Muscle layer of colon (tissue), 2 donors: ENCODE results near the gene RMRP.

ENCODE experiments used
- H3K27ac ChIP-seq: one replicate; pipeline ENCODE4 v1.7.0; 2013; ENCODE audit warnings: low read depth, mild to moderate bottlenecking, low read length, moderate library complexity
- H3K27me3 ChIP-seq, 2 donors: one replicate each; pipeline ENCODE4 v1.7.0; 2013; ENCODE audit warnings: low read length in 2 of 2, mild to moderate bottlenecking in 2 of 2; ENCODE audit not compliant: insufficient read depth in 2 of 2, control insufficient read depth in 1 of 2
- H3K36me3 ChIP-seq: one replicate; pipeline ENCODE4 v1.7.0; 2013; ENCODE audit warnings: mild to moderate bottlenecking, low read length; ENCODE audit not compliant: insufficient read depth
- H3K4me1 ChIP-seq: one replicate; pipeline ENCODE4 v1.7.0; 2013; ENCODE audit warnings: mild to moderate bottlenecking, low read length; ENCODE audit not compliant: insufficient read depth
- H3K4me3 ChIP-seq, 2 donors: one replicate each; pipeline ENCODE4 v1.7.0; 2013; ENCODE audit warnings: low read length in 2 of 2, low read depth in 1 of 2, mild to moderate bottlenecking in 1 of 2, moderate library complexity in 1 of 2
- H3K9ac ChIP-seq: one replicate; pipeline ENCODE4 v1.7.0; 2013; ENCODE audit warnings: low read length
- H3K9me3 ChIP-seq: one replicate; pipeline ENCODE4 v1.7.0; 2013; ENCODE audit warnings: mild to moderate bottlenecking, low read length
- donor health status: abdominal sarcoma.
- donor health status: Adenocarcinoma of cecum.

Gene RMRP

GRCh38 chr9:35695943-35696401 lies 38.2 kb upstream of the RMRP start:
- Histone ChIP-seq H3K4me1 (peaks cover 21% of the 10 kb centered on the region), H3K4me3 (no peak overlapping the region), H3K27me3 (no peaks in the 10 kb centered on the region), H3K36me3 (peaks cover 55% of the 10 kb centered on the region), H3K9ac (no peak overlapping the region), H3K27ac (peak overlapping the region; percentile 48), H3K9me3 (no peaks in the 10 kb centered on the region)

- Histone ChIP-seq H3K36me3 (peaks cover 38% of the 10 kb centered on the region), H3K9me3 (no peaks in the 10 kb centered on the region), H3K9ac (peak overlapping the region; percentile 80), H3K27ac (peak overlapping the region; percentile 98), H3K4me1 (peaks cover 19% of the 10 kb centered on the region), H3K27me3 (no peaks in the 10 kb centered on the region), H3K4me3 (peak overlapping the region; percentile 73 to 99)
Observed at GRCh38 chr9:35691757-35692301, 34.0 kb upstream of the RMRP start.

DNA sequence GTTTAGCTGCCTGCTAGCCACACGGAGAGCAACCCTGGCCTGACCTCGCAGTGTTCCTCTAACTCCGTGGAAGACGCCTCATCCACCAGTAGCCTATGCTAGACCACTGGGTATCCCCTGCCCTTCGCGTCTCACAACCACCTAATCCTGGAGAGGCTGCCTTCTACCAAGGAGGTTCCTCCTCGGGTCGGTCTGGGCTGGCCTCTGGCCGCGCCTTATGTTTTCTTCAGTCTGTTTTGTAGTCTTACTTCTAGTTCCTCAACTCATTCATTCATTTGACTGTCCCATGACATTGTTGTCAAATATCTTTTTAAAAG lies 33.5 kb upstream of the RMRP start:
- Histone ChIP-seq H3K9me3 (no peaks in the 10 kb centered on the region), H3K27me3 (no peaks in the 10 kb centered on the region), H3K36me3 (peaks cover 38% of the 10 kb centered on the region), H3K4me3 (peak overlapping the region; percentile 73 to 99), H3K9ac (peak overlapping the region; percentile 80), H3K27ac (peak overlapping the region; percentile 98), H3K4me1 (peaks cover 14% of the 10 kb centered on the region)

DNA sequence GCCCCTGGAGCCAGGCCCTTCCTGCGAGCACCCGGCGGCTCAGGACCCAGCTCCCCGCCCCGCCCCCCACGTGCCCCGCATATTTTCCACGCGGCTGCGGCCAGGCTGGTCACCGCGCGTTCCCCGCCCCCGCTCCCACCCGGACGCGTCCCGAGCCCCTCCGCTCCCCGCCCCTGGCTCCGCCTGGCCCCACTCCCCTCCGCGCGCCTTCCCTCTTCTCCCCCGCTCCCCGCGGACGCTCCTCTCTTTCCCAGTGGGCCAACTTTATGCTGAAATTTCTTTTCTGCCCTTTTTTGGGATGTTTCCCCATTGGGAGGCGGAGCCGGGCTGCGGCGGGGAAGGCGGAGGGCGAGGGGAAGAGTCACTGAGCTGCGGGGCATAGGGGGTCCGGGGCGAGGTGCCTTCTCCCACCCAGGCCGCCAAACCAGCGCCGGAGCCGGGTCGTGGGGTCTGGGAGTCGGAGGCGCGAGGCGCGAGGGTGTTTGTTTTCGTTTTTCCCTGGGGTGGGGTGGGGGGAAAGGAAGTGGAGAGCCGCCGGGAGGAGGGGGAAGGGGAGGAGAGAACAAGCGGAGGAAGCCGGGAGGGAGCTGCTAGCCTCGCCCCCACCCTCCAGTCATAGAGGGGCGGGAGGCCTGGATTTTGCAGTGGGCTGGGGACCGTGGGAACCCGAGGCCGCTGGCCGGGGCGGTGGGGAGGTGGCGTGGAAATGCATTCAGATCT lies 33.0 kb upstream of the RMRP start:
- no peaks in the 10 kb centered on the region for H3K9me3 ChIP-seq
- H3K36me3 ChIP-seq, result peaks cover 38% of the 10 kb centered on the region
- H3K4me1 ChIP-seq, result peaks cover 13% of the 10 kb centered on the region
- peak overlapping the region; percentile 73 to 99 for H3K4me3 ChIP-seq
- peak overlapping the region; percentile 80 for H3K9ac ChIP-seq
- no peaks in the 10 kb centered on the region for H3K27me3 ChIP-seq
- peak overlapping the region; percentile 98 for H3K27ac ChIP-seq

DNA sequence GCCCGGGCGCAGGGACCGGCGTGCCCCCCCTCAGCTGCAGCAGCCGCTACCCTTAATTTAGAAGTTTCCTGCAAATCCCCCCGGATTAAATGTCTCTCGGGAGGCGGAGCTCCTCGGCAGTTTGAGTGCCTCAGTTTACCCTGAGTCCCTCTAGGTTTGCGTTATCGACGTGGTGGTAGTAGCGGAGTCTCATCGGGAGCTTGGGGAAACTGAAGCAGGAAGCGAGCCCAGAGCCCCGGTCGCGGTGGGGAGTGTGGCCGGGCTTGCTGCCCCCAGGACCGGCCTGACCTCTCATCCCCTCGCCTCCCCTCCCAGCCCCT lies 32.4 kb upstream of the RMRP start:
- Histone ChIP-seq H3K36me3 (peaks cover 40% of the 10 kb centered on the region), H3K4me1 (peaks cover 18% of the 10 kb centered on the region), H3K9me3 (no peaks in the 10 kb centered on the region), H3K27ac (peak overlapping the region; percentile 98), H3K9ac (peak overlapping the region; percentile 68), H3K27me3 (no peaks in the 10 kb centered on the region), H3K4me3 (peak overlapping the region; percentile 73 to 99)

GRCh38 chr9:35689542-35690293 lies 31.9 kb upstream of the RMRP start, which contains the start of gene TPM2:
Gene TPM2, minus strand, starts transcription at chr9:35689925. Its CDS starts 108 bp downstream, at chr9:35689817.
- peak within 1 kb of the TSS; percentile 75 to 99 for H3K4me3 ChIP-seq
- H3K27ac ChIP-seq, result peak within 1 kb of the TSS; percentile 98
- H3K27me3 ChIP-seq, result no peaks in the 10 kb centered on the region
- peaks cover 46% of the 10 kb centered on the region for H3K36me3 ChIP-seq
- peaks cover 24% of the 10 kb centered on the region for H3K4me1 ChIP-seq
- H3K9me3 ChIP-seq, result no peaks in the 10 kb centered on the region
- H3K9ac ChIP-seq, result peak within 1 kb of the TSS; percentile 95

- Histone ChIP-seq H3K4me1 (peaks cover 31% of the 10 kb centered on the region), H3K4me3 (peak overlapping the region; percentile 75 to 99), H3K36me3 (peaks cover 54% of the 10 kb centered on the region), H3K27me3 (no peaks in the 10 kb centered on the region), H3K9me3 (no peaks in the 10 kb centered on the region), H3K27ac (peak overlapping the region; percentile 98), H3K9ac (peak overlapping the region; percentile 95)
Observed at GRCh38 chr9:35688558-35689541, 31.0 kb upstream of the RMRP start.

DNA sequence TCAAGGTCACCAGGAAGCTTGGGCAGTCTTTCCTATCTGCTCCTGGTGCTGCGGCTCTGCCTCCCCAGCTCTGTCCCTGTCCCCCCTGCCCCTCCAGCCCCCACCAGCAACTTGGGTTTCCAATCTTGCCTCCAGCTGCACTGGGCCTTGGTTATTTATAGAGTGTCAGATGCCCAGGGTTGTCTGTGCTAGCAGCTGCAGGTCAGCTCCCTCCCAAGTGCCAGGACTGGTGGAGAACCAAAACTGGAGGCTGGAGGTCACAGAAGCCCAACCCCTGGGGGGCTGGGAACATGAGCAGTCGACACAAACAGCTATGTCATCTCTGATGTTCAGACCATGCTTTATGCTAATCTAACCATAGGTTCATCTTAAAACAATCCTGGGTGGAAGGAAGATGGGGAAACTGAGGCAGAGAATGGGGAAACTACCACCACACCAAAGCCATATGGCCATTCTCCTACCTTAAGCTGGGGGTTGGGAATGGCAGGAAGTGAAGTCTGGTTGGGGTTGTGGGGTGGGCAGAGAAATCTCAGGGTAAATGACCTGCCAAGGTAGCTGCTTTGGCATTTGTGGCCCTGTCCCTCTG lies 30.2 kb upstream of the RMRP start:
- Histone ChIP-seq H3K36me3 (peaks cover 62% of the 10 kb centered on the region), H3K4me1 (peaks cover 39% of the 10 kb centered on the region), H3K27me3 (no peaks in the 10 kb centered on the region), H3K27ac (peak overlapping the region; percentile 98), H3K9me3 (no peaks in the 10 kb centered on the region), H3K4me3 (peak overlapping the region; percentile 75 to 99), H3K9ac (peak overlapping the region; percentile 95)

DNA sequence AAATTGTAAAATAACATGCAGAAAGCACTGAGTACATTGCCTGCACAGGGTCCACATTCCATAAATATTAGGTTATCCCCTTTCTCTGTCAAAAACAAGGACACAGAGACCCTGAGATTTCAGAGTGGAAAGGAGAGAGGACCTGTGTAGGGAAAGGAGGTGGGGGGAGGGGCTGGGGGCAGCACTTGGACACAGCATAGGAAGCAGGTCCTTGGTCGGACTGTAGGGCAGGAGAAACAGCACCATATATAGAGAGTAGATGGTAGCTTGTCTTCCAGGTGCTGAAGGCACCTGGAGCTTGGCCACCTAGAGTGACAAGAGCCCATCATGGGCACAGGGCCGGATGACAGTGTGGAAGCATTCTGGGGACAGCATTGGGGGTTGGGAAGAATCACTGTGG lies 29.5 kb upstream of the RMRP start:
- Histone ChIP-seq H3K9me3 (no peaks in the 10 kb centered on the region), H3K27ac (peak overlapping the region; percentile 98), H3K4me3 (peak overlapping the region; percentile 75 to 99), H3K9ac (peak overlapping the region; percentile 95), H3K27me3 (no peaks in the 10 kb centered on the region), H3K4me1 (peaks cover 45% of the 10 kb centered on the region), H3K36me3 (peaks cover 70% of the 10 kb centered on the region)

- Histone ChIP-seq H3K27me3 (no peaks in the 10 kb centered on the region), H3K9me3 (no peaks in the 10 kb centered on the region), H3K9ac (peak overlapping the region; percentile 95), H3K4me3 (peak overlapping the region; percentile 75 to 99), H3K4me1 (peaks cover 38% of the 10 kb centered on the region), H3K27ac (peak overlapping the region; percentile 98), H3K36me3 (peaks cover 78% of the 10 kb centered on the region)
Observed at GRCh38 chr9:35686222-35687203, 28.7 kb upstream of the RMRP start.
